CD1c-positive myeloid dendritic cell (primary cell): ENCODE results near the gene SGPL1.
"Not testable (repeated sequence)": the region's sequence is repeated elsewhere in the genome, so short reads cannot be mapped to it uniquely, and the experiment has no call there.

Experiments used
- DNase-seq: peaks from one replicate; pipeline ENCODE4 v3.0.0-alpha.2; 2016; ENCODE audit errors: extremely low spot score

The SGPL1 gene

GRCh38 chr10:70815504-70816219 is at the start of gene SGPL1:
Gene SGPL1 (plus strand): TSS chr10:70815948. CDS start chr10:70816854, 906 bp downstream.
- DNase-seq: peak; percentile 93

GRCh38 chr10:70768026-70768685 is 47.6 kb upstream of the SGPL1 start:
- DNase-seq: not testable (repeated sequence)

- no peak for DNase-seq
These were observed 46.6 kb upstream of the SGPL1 start for GRCh38 chr10:70769121-70769520.

- no peak for DNase-seq
These were observed 45.7 kb upstream of the SGPL1 start for GRCh38 chr10:70770001-70770400.

- not testable (repeated sequence) for DNase-seq
These were observed 45.2 kb upstream of the SGPL1 start for GRCh38 chr10:70770516-70770915.

- DNase-seq: no peak
These were observed 44.2 kb upstream of the SGPL1 start for GRCh38 chr10:70771311-70772194.

- peak; percentile 20 for DNase-seq
These were observed 43.1 kb upstream of the SGPL1 start for GRCh38 chr10:70772627-70773026.

- DNase-seq: no peak
These were observed 42.3 kb upstream of the SGPL1 start for GRCh38 chr10:70773461-70773860.

GRCh38 chr10:70773965-70774809 is 41.6 kb upstream of the SGPL1 start:
- DNase-seq: no peak

GRCh38 chr10:70774810-70775678 is 40.7 kb upstream of the SGPL1 start:
- DNase-seq: no peak

- no peak for DNase-seq
These were observed 39.9 kb upstream of the SGPL1 start for GRCh38 chr10:70775679-70776454.

GRCh38 chr10:70776455-70777005 is 39.2 kb upstream of the SGPL1 start:
- no peak for DNase-seq

- DNase-seq: no peak
These were observed 38.5 kb upstream of the SGPL1 start for GRCh38 chr10:70777063-70777875.

- DNase-seq: no peak
These were observed 37.4 kb upstream of the SGPL1 start for GRCh38 chr10:70778267-70778924.

- no peak for DNase-seq
These were observed 36.7 kb upstream of the SGPL1 start for GRCh38 chr10:70779088-70779487.

- peak; percentile 80 for DNase-seq
These were observed 36.0 kb upstream of the SGPL1 start for GRCh38 chr10:70779511-70780369.

- no peak for DNase-seq
These were observed 35.4 kb upstream of the SGPL1 start for GRCh38 chr10:70780370-70780760.
